ENCODE data around the gene LDAH. TPM values are rescaled to one million over a fixed set of nuclear protein-coding genes. Genes with fewer than 3 reads are reported as not detected.

Gene LDAH
- total and polyA plus RNA-seq, 4 donors, result 19.7 to 32.9 (median 21.8) TPM

- no peak overlapping the region for H3K4me3 ChIP-seq (ENCODE audit: low read depth, low read length)
- DNase-seq (ENCODE audit: low read depth in 4 of 6, low spot score in 6 of 6), result no peak
- 98% methylated on average over 11 of the region's 14 CpGs for WGBS (ENCODE audit: insufficient coverage)
- H3K4me1 ChIP-seq (ENCODE audit: control insufficient read depth, insufficient read depth, low read length), result peaks cover 49% of the 10 kb centered on the region
- H3K27ac ChIP-seq (ENCODE audit: low read depth, low read length), result no peak overlapping the region
- H3K36me3 ChIP-seq (ENCODE audit: control insufficient read depth, insufficient read depth, low read length), result peaks cover 64% of the 10 kb centered on the region
- H3K9me3 ChIP-seq (ENCODE audit: control insufficient read depth, insufficient read depth, low read length), result no peaks in the 10 kb centered on the region
- H3K27me3 ChIP-seq (ENCODE audit: control insufficient read depth, insufficient read depth, low read length), result no peaks in the 10 kb centered on the region
Measured at GRCh38 chr2:20645301-20645701, 177.6 kb downstream of the LDAH start.

GRCh38 chr2:20643826-20644225 is 179.1 kb downstream of the LDAH start:
- WGBS (ENCODE audit: insufficient coverage), result 82% methylated on average over 3 of the region's 3 CpGs
- Histone ChIP-seq H3K27ac (ENCODE audit: low read depth, low read length) (no peak overlapping the region), H3K4me1 (ENCODE audit: control insufficient read depth, insufficient read depth, low read length) (peaks cover 35% of the 10 kb centered on the region), H3K9me3 (ENCODE audit: control insufficient read depth, insufficient read depth, low read length) (no peaks in the 10 kb centered on the region), H3K36me3 (ENCODE audit: control insufficient read depth, insufficient read depth, low read length) (peaks cover 75% of the 10 kb centered on the region), H3K27me3 (ENCODE audit: control insufficient read depth, insufficient read depth, low read length) (no peaks in the 10 kb centered on the region), H3K4me3 (ENCODE audit: low read depth, low read length) (no peak overlapping the region)
- DNase-seq (ENCODE audit: low read depth in 4 of 6, low spot score in 6 of 6), result no peak

DNA sequence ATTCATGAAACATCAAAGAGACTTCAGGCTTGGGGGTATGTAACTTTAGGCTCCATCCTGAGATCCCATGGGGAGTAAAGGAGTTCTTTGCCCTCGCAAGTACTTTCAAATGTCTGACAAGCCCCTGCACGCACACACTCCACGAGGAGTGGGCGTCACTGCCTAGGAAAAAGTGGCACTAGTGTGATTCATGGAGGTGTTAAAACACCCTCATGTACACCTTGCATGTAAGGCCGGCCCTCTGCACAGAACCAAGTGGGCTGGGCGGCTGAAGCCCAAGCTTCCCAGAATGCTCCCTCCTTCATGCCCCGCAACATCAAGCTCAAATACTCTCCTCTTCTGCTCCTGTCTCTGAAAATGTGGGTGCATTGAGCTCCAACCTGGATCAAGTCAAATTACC is 179.8 kb downstream of the LDAH start:
- no peak overlapping the region for H3K27ac ChIP-seq (ENCODE audit: low read depth, low read length)
- H3K36me3 ChIP-seq (ENCODE audit: control insufficient read depth, insufficient read depth, low read length), result peaks cover 82% of the 10 kb centered on the region
- H3K27me3 ChIP-seq (ENCODE audit: control insufficient read depth, insufficient read depth, low read length), result no peaks in the 10 kb centered on the region
- H3K9me3 ChIP-seq (ENCODE audit: control insufficient read depth, insufficient read depth, low read length), result no peaks in the 10 kb centered on the region
- WGBS (ENCODE audit: insufficient coverage), result 93% methylated on average over 6 of the region's 7 CpGs
- H3K4me1 ChIP-seq (ENCODE audit: control insufficient read depth, insufficient read depth, low read length), result peaks cover 28% of the 10 kb centered on the region
- H3K4me3 ChIP-seq (ENCODE audit: low read depth, low read length), result no peak overlapping the region
- no peak for DNase-seq (ENCODE audit: low read depth in 4 of 6, low spot score in 6 of 6)

- DNase-seq (ENCODE audit: low read depth in 4 of 6, low spot score in 6 of 6), result peak in 3 of 6 donors; percentile 56 to 90 (median 89)
- Histone ChIP-seq H3K9me3 (ENCODE audit: control insufficient read depth, insufficient read depth, low read length) (no peaks in the 10 kb centered on the region), H3K36me3 (ENCODE audit: control insufficient read depth, insufficient read depth, low read length) (peaks cover 89% of the 10 kb centered on the region), H3K27ac (ENCODE audit: low read depth, low read length) (no peak overlapping the region), H3K4me1 (ENCODE audit: control insufficient read depth, insufficient read depth, low read length) (peaks cover 25% of the 10 kb centered on the region), H3K4me3 (ENCODE audit: low read depth, low read length) (no peak overlapping the region), H3K27me3 (ENCODE audit: control insufficient read depth, insufficient read depth, low read length) (no peaks in the 10 kb centered on the region)
- WGBS (ENCODE audit: insufficient coverage), result 32% methylated on average over 24 of the region's 26 CpGs
Measured at GRCh38 chr2:20642055-20642971, 180.6 kb downstream of the LDAH start.

GRCh38 chr2:20641123-20641985 is 181.5 kb downstream of the LDAH start:
- Histone ChIP-seq H3K9me3 (ENCODE audit: control insufficient read depth, insufficient read depth, low read length) (no peaks in the 10 kb centered on the region), H3K27me3 (ENCODE audit: control insufficient read depth, insufficient read depth, low read length) (no peaks in the 10 kb centered on the region), H3K27ac (ENCODE audit: low read depth, low read length) (no peak overlapping the region), H3K36me3 (ENCODE audit: control insufficient read depth, insufficient read depth, low read length) (peaks cover 86% of the 10 kb centered on the region), H3K4me3 (ENCODE audit: low read depth, low read length) (no peak overlapping the region), H3K4me1 (ENCODE audit: control insufficient read depth, insufficient read depth, low read length) (peaks cover 31% of the 10 kb centered on the region)
- DNase-seq (ENCODE audit: low read depth in 4 of 6, low spot score in 6 of 6), result no peak
- 76% methylated on average over 23 of the region's 23 CpGs for WGBS (ENCODE audit: insufficient coverage)

- peaks cover 39% of the 10 kb centered on the region for H3K4me1 ChIP-seq (ENCODE audit: control insufficient read depth, insufficient read depth, low read length)
- 60% methylated on average over 10 of the region's 14 CpGs for WGBS (ENCODE audit: insufficient coverage)
- no peaks in the 10 kb centered on the region for H3K9me3 ChIP-seq (ENCODE audit: control insufficient read depth, insufficient read depth, low read length)
- DNase-seq (ENCODE audit: low read depth in 4 of 6, low spot score in 6 of 6), result peak in 2 of 6 donors; percentile 58 to 70
- H3K36me3 ChIP-seq (ENCODE audit: control insufficient read depth, insufficient read depth, low read length), result peaks cover 85% of the 10 kb centered on the region
- no peak overlapping the region for H3K27ac ChIP-seq (ENCODE audit: low read depth, low read length)
- no peak overlapping the region for H3K4me3 ChIP-seq (ENCODE audit: low read depth, low read length)
- no peaks in the 10 kb centered on the region for H3K27me3 ChIP-seq (ENCODE audit: control insufficient read depth, insufficient read depth, low read length)
Measured at GRCh38 chr2:20640411-20641122, 182.3 kb downstream of the LDAH start.

- DNase-seq (ENCODE audit: low read depth in 4 of 6, low spot score in 6 of 6), result peak in 1 of 6 donors; percentile 7
- no peak overlapping the region for H3K27ac ChIP-seq (ENCODE audit: low read depth, low read length)
- no peaks in the 10 kb centered on the region for H3K9me3 ChIP-seq (ENCODE audit: control insufficient read depth, insufficient read depth, low read length)
- H3K27me3 ChIP-seq (ENCODE audit: control insufficient read depth, insufficient read depth, low read length), result no peaks in the 10 kb centered on the region
- H3K4me1 ChIP-seq (ENCODE audit: control insufficient read depth, insufficient read depth, low read length), result peaks cover 55% of the 10 kb centered on the region
- 94% methylated on average over 10 of the region's 15 CpGs for WGBS (ENCODE audit: insufficient coverage)
- no peak overlapping the region for H3K4me3 ChIP-seq (ENCODE audit: low read depth, low read length)
- peaks cover 77% of the 10 kb centered on the region for H3K36me3 ChIP-seq (ENCODE audit: control insufficient read depth, insufficient read depth, low read length)
Measured at GRCh38 chr2:20638646-20639430, 184.1 kb downstream of the LDAH start.

DNA sequence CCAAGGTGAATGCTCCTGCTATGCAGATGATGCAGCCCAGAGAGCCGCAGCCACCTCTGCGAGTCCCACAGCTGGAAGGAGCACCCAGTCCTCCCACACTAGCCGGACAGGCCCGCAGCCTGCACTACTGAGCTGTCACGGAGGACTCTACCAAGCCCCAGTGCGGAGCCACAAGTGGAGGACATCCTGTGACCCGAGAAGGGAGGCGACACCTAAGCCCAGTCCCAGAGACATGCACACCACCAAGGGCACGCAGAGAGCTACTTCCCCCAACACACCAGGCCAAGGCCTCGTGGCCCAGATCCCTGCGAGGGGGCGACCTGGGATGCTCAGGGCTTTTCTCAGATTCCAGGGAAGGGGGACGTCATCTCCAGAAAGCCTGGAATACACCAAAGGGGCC is 184.9 kb downstream of the LDAH start:
- Histone ChIP-seq H3K27me3 (ENCODE audit: control insufficient read depth, insufficient read depth, low read length) (no peaks in the 10 kb centered on the region), H3K4me1 (ENCODE audit: control insufficient read depth, insufficient read depth, low read length) (peaks cover 58% of the 10 kb centered on the region), H3K36me3 (ENCODE audit: control insufficient read depth, insufficient read depth, low read length) (peaks cover 76% of the 10 kb centered on the region), H3K27ac (ENCODE audit: low read depth, low read length) (no peak overlapping the region), H3K4me3 (ENCODE audit: low read depth, low read length) (no peak overlapping the region), H3K9me3 (ENCODE audit: control insufficient read depth, insufficient read depth, low read length) (no peaks in the 10 kb centered on the region)
- no peak for DNase-seq (ENCODE audit: low read depth in 4 of 6, low spot score in 6 of 6)
- WGBS (ENCODE audit: insufficient coverage), result 96% methylated on average over 13 of the region's 13 CpGs
